A549 treated with RU486 at 1 μM for 4 hours (cell line): ENCODE data around the gene ENTPD8. TPM values are rescaled to one million over a fixed set of nuclear protein-coding genes. Genes with fewer than 3 reads are reported as not detected.

Experiments
- total RNA-seq: library from RNA; stranded (reverse); fragments of 200-300 nt; extraction: Qiagen RNA extraction; gene quantifications from 5 replicates; pipeline ENCODE4 v1.2.3, GENCODE V29; 2022; ENCODE audit warnings: low read depth

ENTPD8 gene, protein sequence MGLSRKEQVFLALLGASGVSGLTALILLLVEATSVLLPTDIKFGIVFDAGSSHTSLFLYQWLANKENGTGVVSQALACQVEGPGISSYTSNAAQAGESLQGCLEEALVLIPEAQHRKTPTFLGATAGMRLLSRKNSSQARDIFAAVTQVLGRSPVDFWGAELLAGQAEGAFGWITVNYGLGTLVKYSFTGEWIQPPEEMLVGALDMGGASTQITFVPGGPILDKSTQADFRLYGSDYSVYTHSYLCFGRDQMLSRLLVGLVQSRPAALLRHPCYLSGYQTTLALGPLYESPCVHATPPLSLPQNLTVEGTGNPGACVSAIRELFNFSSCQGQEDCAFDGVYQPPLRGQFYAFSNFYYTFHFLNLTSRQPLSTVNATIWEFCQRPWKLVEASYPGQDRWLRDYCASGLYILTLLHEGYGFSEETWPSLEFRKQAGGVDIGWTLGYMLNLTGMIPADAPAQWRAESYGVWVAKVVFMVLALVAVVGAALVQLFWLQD
- 0.15 to 0.31 TPM (median 0.20 TPM) in 5 replicates for total RNA-seq

DNA sequence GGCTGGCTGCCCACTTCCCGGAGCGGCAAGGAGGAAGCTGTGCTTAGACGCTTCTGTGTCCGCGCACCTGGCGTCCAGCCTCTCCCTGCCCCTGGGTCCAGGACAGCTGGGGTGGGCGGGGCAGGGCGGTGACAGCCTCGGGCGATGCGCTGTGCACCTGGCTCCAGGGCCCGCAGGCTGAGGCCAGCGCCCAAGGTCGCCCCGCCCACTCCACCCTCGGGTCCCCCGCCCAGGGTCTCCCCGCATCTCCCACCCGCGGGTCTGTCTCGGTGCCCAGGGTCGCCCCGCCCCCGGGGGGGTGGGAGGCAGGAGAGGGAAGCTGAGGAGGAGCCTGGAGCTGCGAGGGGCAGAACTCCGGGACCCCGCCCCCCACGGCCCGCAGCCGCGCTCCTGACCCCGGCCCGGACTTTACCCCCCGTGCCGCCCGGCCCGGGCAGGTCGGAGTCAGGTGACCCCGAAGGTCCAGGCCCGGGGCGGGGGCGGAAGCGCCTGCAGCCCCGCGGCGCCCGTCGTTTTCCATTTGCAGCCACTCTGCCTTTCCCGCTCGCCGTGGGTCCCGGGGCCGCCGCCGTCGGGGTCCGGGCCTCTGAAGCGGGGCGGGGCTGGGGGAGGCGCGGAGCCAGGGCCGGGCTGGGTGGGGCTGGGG, at the start of gene ENTPD8:
TSS of gene ENTPD8 (minus strand) at position 69 of the 646 bp plus-strand sequence. CDS start 3,072 bp downstream, outside the sequence.

DNA sequence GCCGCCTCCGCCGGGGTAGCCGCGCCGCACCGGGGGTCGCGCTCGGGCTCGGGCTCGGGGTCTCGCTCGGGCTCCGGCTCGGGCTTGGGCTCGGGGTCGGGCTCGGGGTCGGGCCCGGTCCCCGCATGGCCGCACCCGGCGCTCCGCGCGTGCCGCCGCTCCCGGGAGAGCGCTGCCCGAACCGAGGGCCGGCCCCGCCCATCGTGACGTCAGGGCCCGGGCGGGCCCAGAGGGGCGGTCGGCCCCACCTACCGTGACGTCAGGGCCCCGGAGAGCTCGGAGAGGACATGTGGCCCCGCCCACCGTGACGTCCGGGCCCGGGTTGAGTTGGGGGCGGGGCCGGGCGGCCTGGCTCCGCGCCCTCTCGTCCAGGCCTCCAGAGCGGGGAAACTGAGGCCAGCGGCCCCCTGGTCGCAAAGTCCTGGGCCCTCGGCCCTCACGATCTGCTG, 18.0 kb upstream of the ENTPD8 start, which contains the start of gene NSMF:
TSS of gene NSMF (minus strand) at position 183 of the 449 bp plus-strand sequence. CDS start 232 bp downstream, outside the sequence.

DNA sequence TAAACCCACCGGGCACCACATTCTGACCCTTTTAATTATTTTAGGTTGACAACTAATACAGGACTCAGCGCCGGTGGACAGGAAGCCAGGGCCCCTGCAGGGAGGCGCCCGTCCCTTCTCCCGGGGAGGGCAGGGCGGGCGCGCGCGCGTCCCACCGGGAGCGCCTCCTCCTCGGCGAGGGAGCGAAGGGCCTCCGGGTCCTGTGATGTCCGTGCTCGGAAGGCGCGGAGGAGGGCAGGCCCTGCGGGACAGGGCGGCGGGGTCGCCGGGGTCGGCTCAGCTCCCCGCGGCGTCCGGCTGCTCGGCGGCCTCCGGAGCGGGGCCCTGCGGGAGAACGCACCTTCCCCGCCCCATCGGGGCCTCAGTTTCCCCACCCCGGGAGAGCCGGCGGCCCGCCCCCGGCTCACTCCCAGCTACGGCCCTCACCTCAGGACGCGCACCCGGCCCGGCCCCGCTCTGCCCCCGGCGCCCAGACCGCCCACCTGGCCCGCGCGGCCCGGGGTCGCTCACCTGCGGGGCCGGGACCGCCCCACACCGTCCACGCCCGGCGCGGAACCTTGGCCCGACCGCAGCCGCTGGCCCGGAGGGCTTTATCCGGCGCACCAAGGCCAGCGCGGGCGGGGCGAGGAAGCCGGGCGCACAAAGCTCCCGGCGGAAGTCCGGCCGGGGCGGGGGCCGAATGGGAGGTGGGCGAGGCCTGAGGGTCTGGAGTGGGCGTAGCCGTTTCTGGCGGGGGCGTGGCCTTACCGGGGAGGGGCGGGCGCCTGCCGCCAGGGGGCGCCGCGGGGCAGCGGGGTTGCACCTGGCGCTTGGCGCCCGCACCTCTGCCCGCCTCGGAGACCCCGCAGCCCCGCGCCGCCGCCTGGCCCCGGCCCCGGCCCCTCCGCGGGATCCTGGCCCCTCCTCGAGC, 18.3 kb downstream of the ENTPD8 start, which contains the start of the genes EXD3 and NOXA1:
TSS of gene EXD3 (minus strand) at position 559 of the 910 bp plus-strand sequence. CDS start 27,805 bp downstream, outside the sequence.
TSS of gene NOXA1 (plus strand) at position 790 of the 910 bp plus-strand sequence. CDS start 137 bp downstream, outside the sequence.

Other genes with a start within 250 kb of the ENTPD8 start
- gene TPRN, start 240.6 kb downstream of the ENTPD8 start, total RNA-seq = 5.1 to 10.4 TPM (median 8.8 TPM) in 5 replicates
- gene TMEM203, start 235.7 kb downstream of the ENTPD8 start, total RNA-seq = 33.4 to 46.5 TPM (median 43.2 TPM) in 5 replicates
- gene NDOR1, start 235.7 kb downstream of the ENTPD8 start, total RNA-seq = 10.9 to 18.5 TPM (median 16.3 TPM) in 5 replicates
- gene RNF208, start 219.1 kb downstream of the ENTPD8 start, total RNA-seq = 1.1 to 2.2 TPM (median 2.0 TPM) in 5 replicates
- 2.7 to 4.3 TPM (median 4.1 TPM) in 5 replicates for gene CYSRT1, start 216.2 kb downstream of the ENTPD8 start, total RNA-seq
- gene RNF224, start 213.9 kb downstream of the ENTPD8 start, total RNA-seq = 0.16 to 0.23 TPM (median 0.23 TPM) in 3 of 5 replicates, not detected in the others
- 0.07 to 0.08 TPM (median 0.07 TPM) in 3 of 5 replicates, not detected in the others for gene SLC34A3, start 210.5 kb downstream of the ENTPD8 start, total RNA-seq
- gene TUBB4B, start 200.1 kb downstream of the ENTPD8 start, total RNA-seq = 579 to 790 TPM (median 733 TPM) in 5 replicates
- gene STPG3, start 190.1 kb downstream of the ENTPD8 start, total RNA-seq = not detected in 5 replicates
- gene NELFB, start 186.0 kb downstream of the ENTPD8 start, total RNA-seq = 41.2 to 58.1 TPM (median 53.4 TPM) in 5 replicates
- 18.6 to 30.7 TPM (median 27.4 TPM) in 5 replicates for gene TOR4A, start 163.6 kb downstream of the ENTPD8 start, total RNA-seq
- gene NRARP, start 139.1 kb downstream of the ENTPD8 start, total RNA-seq = 3.9 to 9.5 TPM (median 7.7 TPM) in 5 replicates
- 4.0 to 7.3 TPM (median 5.5 TPM) in 5 replicates for gene EXD3, start 18.2 kb downstream of the ENTPD8 start, total RNA-seq
- gene NOXA1, start 18.0 kb downstream of the ENTPD8 start, total RNA-seq = 1.1 to 2.4 TPM (median 1.7 TPM) in 5 replicates
- gene NSMF, start 18.0 kb upstream of the ENTPD8 start, total RNA-seq = 29.6 to 45.5 TPM (median 40.6 TPM) in 5 replicates
- gene PNPLA7, start 109.0 kb upstream of the ENTPD8 start, total RNA-seq = 0.54 to 0.85 TPM (median 0.83 TPM) in 5 replicates
- 53.0 to 92.3 TPM (median 89.7 TPM) in 5 replicates for gene MRPL41, start 110.5 kb upstream of the ENTPD8 start, total RNA-seq
- 22.0 to 30.8 TPM (median 25.4 TPM) in 5 replicates for gene DPH7, start 137.6 kb upstream of the ENTPD8 start, total RNA-seq
- gene ZMYND19, start 149.2 kb upstream of the ENTPD8 start, total RNA-seq = 33.6 to 54.8 TPM (median 52.3 TPM) in 5 replicates
- 19.3 to 30.4 TPM (median 28.1 TPM) in 5 replicates for gene ARRDC1, start 164.3 kb upstream of the ENTPD8 start, total RNA-seq
- gene EHMT1, start 177.6 kb upstream of the ENTPD8 start, total RNA-seq = 35.7 to 43.9 TPM (median 40.5 TPM) in 5 replicates